ENCODE results near the gene SPTB. TPM values are rescaled to one million over a fixed set of nuclear protein-coding genes. Genes with fewer than 3 reads are reported as not detected.

Gene SPTB
- total RNA-seq, 1 experiment from 2014 or later, result 2.3 TPM

- BruUV-seq (replicated peaks), result no TSS peak
- H2AFZ ChIP-seq (ENCODE audit: low read length), result no peak overlapping the region
- no peak overlapping the region for H3K9ac ChIP-seq (ENCODE audit: low read length)
- H3K36me3 ChIP-seq (ENCODE audit: low read depth, low read length), result no peaks in the 10 kb centered on the region
- DNase-seq (no peak), ATAC-seq (no peak)
- POLR2A ChIA-PET (ENCODE audit: unreplicated experiment), result no interaction called here
- H3K4me1 ChIP-seq (ENCODE audit: insufficient read depth, low read length), result peaks cover 35% of the 10 kb centered on the region
- no peaks in the 10 kb centered on the region for H3K9me3 ChIP-seq (ENCODE audit: low read length)
- no peaks in the 10 kb centered on the region for H3F3A ChIP-seq (ENCODE audit: low read length, unreplicated experiment)
- TF ChIP-seq CTCF (conservative IDR thresholded peaks at IDR 0.05; ENCODE audit: low read depth, low read length), result no peak
- no peak for TF ChIP-seq EZH2 (IDR thresholded peaks at IDR 0.05; ENCODE audit: low read length, unreplicated experiment)
- TF ChIP-seq EZH2phosphoT487 (IDR thresholded peaks at IDR 0.05; ENCODE audit: borderline replicate concordance, low read length), result no peak
- H3K9me2 ChIP-seq (replicated peaks; ENCODE audit: low read length), result no peaks in the 10 kb centered on the region
- H3K27ac ChIP-seq (ENCODE audit: low read length), result no peak overlapping the region
- H4K20me1 ChIP-seq (ENCODE audit: low read length), result no peaks in the 10 kb centered on the region
- CTCF ChIA-PET, result interaction anchor here (0.7 kb wide), 1 partner anchor 18 kb away, joined by 3 read pairs; no protein-coding TSS in a partner anchor
- no peaks in the 10 kb centered on the region for H3K27me3 ChIP-seq (ENCODE audit: low read length)
- H3K4me3 ChIP-seq (ENCODE audit: low read length), result no peak overlapping the region
- H3K4me2 ChIP-seq (ENCODE audit: low read length), result no peak overlapping the region
- peaks cover 11% of the 10 kb centered on the region for H3K79me2 ChIP-seq (ENCODE audit: low read length)
- intact Hi-C loops (cut with micrococcal nuclease), result no loop called here
These were observed 179.4 kb downstream of the SPTB start for GRCh38 chr14:64700290-64700689.

GRCh38 chr14:64698903-64699302 is 180.8 kb downstream of the SPTB start:
- H3K79me2 ChIP-seq (ENCODE audit: low read length), result no peaks in the 10 kb centered on the region
- no peak overlapping the region for H3K27ac ChIP-seq (ENCODE audit: low read length)
- ATAC-seq, result peak; percentile 51
- no peak overlapping the region for H3K4me3 ChIP-seq (ENCODE audit: low read length)
- peak overlapping the region; percentile 0; the same call in 1 of the 2 replicates for H2AFZ ChIP-seq (ENCODE audit: low read length)
- no peaks in the 10 kb centered on the region for H3K9me3 ChIP-seq (ENCODE audit: low read length)
- H3K36me3 ChIP-seq (ENCODE audit: low read depth, low read length), result no peaks in the 10 kb centered on the region
- H3K27me3 ChIP-seq (ENCODE audit: low read length), result no peaks in the 10 kb centered on the region
- no peaks in the 10 kb centered on the region for H3F3A ChIP-seq (ENCODE audit: low read length, unreplicated experiment)
- H3K9ac ChIP-seq (ENCODE audit: low read length), result no peak overlapping the region
- peak; percentile 72 for DNase-seq
- ChIA-PET POLR2A (ENCODE audit: unreplicated experiment) (interaction anchor here (0.5 to 1.1 kb wide), 5 partner anchors 63 to 195 kb away, joined by 3 to 17 read pairs (median 5); partner anchors contain the start of gene HSPA2), CTCF (interaction anchor here (0.6 to 1.9 kb wide), 5 partner anchors 10 to 191 kb away, joined by 3 to 4 read pairs (median 3); partner anchors contain the start of gene HSPA2)
- peaks cover 41% of the 10 kb centered on the region for H3K4me1 ChIP-seq (ENCODE audit: insufficient read depth, low read length)
- H3K4me2 ChIP-seq (ENCODE audit: low read length), result peak overlapping the region; percentile 50
- intact Hi-C loops (cut with micrococcal nuclease), result no loop called here
- no peaks in the 10 kb centered on the region for H3K9me2 ChIP-seq (replicated peaks; ENCODE audit: low read length)
- BruUV-seq (replicated peaks), result no TSS peak
- TF ChIP-seq CTCF (conservative IDR thresholded peaks at IDR 0.05; ENCODE audit: low read depth, low read length) (no peak), EZH2 (IDR thresholded peaks at IDR 0.05; ENCODE audit: low read length, unreplicated experiment) (no peak), EZH2phosphoT487 (IDR thresholded peaks at IDR 0.05; ENCODE audit: borderline replicate concordance, low read length) (no peak)
- no peaks in the 10 kb centered on the region for H4K20me1 ChIP-seq (ENCODE audit: low read length)

- no peaks in the 10 kb centered on the region for H3K9me3 ChIP-seq (ENCODE audit: low read length)
- H4K20me1 ChIP-seq (ENCODE audit: low read length), result no peaks in the 10 kb centered on the region
- H3K36me3 ChIP-seq (ENCODE audit: low read depth, low read length), result no peaks in the 10 kb centered on the region
- H3K27ac ChIP-seq (ENCODE audit: low read length), result no peak overlapping the region
- intact Hi-C loops (cut with micrococcal nuclease), result no loop called here
- TF ChIP-seq CTCF (conservative IDR thresholded peaks at IDR 0.05; ENCODE audit: low read depth, low read length) (no peak), EZH2phosphoT487 (IDR thresholded peaks at IDR 0.05; ENCODE audit: borderline replicate concordance, low read length) (no peak), EZH2 (IDR thresholded peaks at IDR 0.05; ENCODE audit: low read length, unreplicated experiment) (no peak)
- H3K27me3 ChIP-seq (ENCODE audit: low read length), result no peaks in the 10 kb centered on the region
- no peak for DNase-seq
- H3K79me2 ChIP-seq (ENCODE audit: low read length), result no peaks in the 10 kb centered on the region
- ChIA-PET POLR2A (ENCODE audit: unreplicated experiment) (no interaction called here), CTCF (interaction anchor here (0.7 kb wide), 1 partner anchor 54 kb away, joined by 13 read pairs; no protein-coding TSS in a partner anchor)
- no peaks in the 10 kb centered on the region for H3K9me2 ChIP-seq (replicated peaks; ENCODE audit: low read length)
- no peaks in the 10 kb centered on the region for H3F3A ChIP-seq (ENCODE audit: low read length, unreplicated experiment)
- no peak overlapping the region for H3K4me2 ChIP-seq (ENCODE audit: low read length)
- H2AFZ ChIP-seq (ENCODE audit: low read length), result no peak overlapping the region
- ATAC-seq, result no peak
- peaks cover 33% of the 10 kb centered on the region for H3K4me1 ChIP-seq (ENCODE audit: insufficient read depth, low read length)
- no peak overlapping the region for H3K4me3 ChIP-seq (ENCODE audit: low read length)
- no TSS peak for BruUV-seq (replicated peaks)
- H3K9ac ChIP-seq (ENCODE audit: low read length), result no peak overlapping the region
These were observed 183.3 kb downstream of the SPTB start for GRCh38 chr14:64696355-64696857.

Data from PC-3 (cell line).